GM23338 (cell line): ENCODE results near the gene LDHD. TPM values are rescaled to one million over a fixed set of nuclear protein-coding genes. Genes with fewer than 3 reads are reported as not detected.
A peak's percentile ranks its signal among the peaks of the same experiment; 100 is the strongest.

Experiments
- ATAC-seq: fragments of 200-7000 bp; cut with Tn5 transposase; 3 replicates; pipeline ENCODE4 v1.9.1; 2020
- DNase-seq: peaks from one replicate; pipeline ENCODE4 v3.0.0-alpha.2; 2015; ENCODE audit warnings: low spot score
- H2AFZ ChIP-seq: fragments of 200-600 bp; sonication (generic); 2 replicates; pipeline ENCODE4 v1.8.0; 2016; ENCODE audit warnings: antibody characterized with exemption, mild to moderate bottlenecking, moderate library complexity
- H3F3A ChIP-seq: fragments of 200-600 bp; sonication (generic); replicated peaks from 2 replicates; pipeline ENCODE4 v1.8.0; 2017; ENCODE audit warnings: antibody characterized with exemption, mixed run types, low read depth
- H3K27ac ChIP-seq: fragments of 200-600 bp; sonication (generic); 2 replicates; pipeline ENCODE4 v1.6.1; 2016; ENCODE audit warnings: low read depth
- H3K27me3 ChIP-seq: fragments of 200-600 bp; sonication (generic); 2 replicates; pipeline ENCODE4 v1.8.0; 2016; ENCODE audit warnings: mild to moderate bottlenecking, mixed run types, moderate library complexity; ENCODE audit not compliant: insufficient read depth
- H3K36me3 ChIP-seq: fragments of 200-600 bp; sonication (generic); 2 replicates; pipeline ENCODE4 v1.8.0; 2016; ENCODE audit warnings: mild to moderate bottlenecking; ENCODE audit not compliant: insufficient read depth
- H3K4me1 ChIP-seq: fragments of 200-600 bp; sonication (generic); 2 replicates; pipeline ENCODE4 v1.8.0; 2016; ENCODE audit warnings: mild to moderate bottlenecking, moderate library complexity; ENCODE audit not compliant: insufficient read depth
- H3K4me2 ChIP-seq: fragments of 200-600 bp; sonication (generic); 2 replicates; pipeline ENCODE4 v1.7.1; 2017; ENCODE audit warnings: mixed run types
- H3K4me3 ChIP-seq: fragments of 200-600 bp; sonication (generic); 2 replicates; pipeline ENCODE4 v1.6.1; 2016; ENCODE audit warnings: mixed run types
- H3K79me2 ChIP-seq: fragments of 200-600 bp; sonication (generic); replicated peaks from 2 replicates; pipeline ENCODE4 v1.8.0; 2017; ENCODE audit warnings: mild to moderate bottlenecking; ENCODE audit not compliant: insufficient read depth
- H3K9me2 ChIP-seq: fragments of 200-600 bp; sonication (generic); 2 replicates; pipeline ENCODE4 v1.8.0; 2017; ENCODE audit not compliant: insufficient read depth
- H4K20me1 ChIP-seq: fragments of 200-600 bp; sonication (generic); replicated peaks from 2 replicates; pipeline ENCODE4 v1.8.0; 2017; ENCODE audit warnings: mild to moderate bottlenecking; ENCODE audit not compliant: insufficient read depth
- H3K27ac Mint-ChIP-seq: 2 replicates; pipeline ENCODE4 v1.8.0; 2020; ENCODE audit warnings: inconsistent platforms, mild to moderate bottlenecking, moderate library complexity, mixed read lengths
- H3K27me3 Mint-ChIP-seq: 3 replicates; pipeline ENCODE4 v1.8.0; 2022; ENCODE audit warnings: low read depth, mild to moderate bottlenecking, moderate library complexity, mixed read lengths, inconsistent platforms; ENCODE audit not compliant: insufficient read depth, poor library complexity
- H3K36me3 Mint-ChIP-seq: 3 replicates; pipeline ENCODE4 v1.8.0; 2021; ENCODE audit warnings: low read depth, mild to moderate bottlenecking, inconsistent platforms, moderate library complexity, mixed read lengths
- H3K4me1 Mint-ChIP-seq: 3 replicates; pipeline ENCODE4 v1.8.0; 2020; ENCODE audit warnings: mild to moderate bottlenecking, inconsistent platforms, mixed read lengths
- H3K4me3 Mint-ChIP-seq: 3 replicates; pipeline ENCODE4 v1.8.0; 2021; ENCODE audit warnings: moderate library complexity, mild to moderate bottlenecking, inconsistent platforms, mixed read lengths
- H3K9me3 Mint-ChIP-seq: 3 replicates; pipeline ENCODE4 v1.8.0; 2020; ENCODE audit warnings: moderate library complexity, mild to moderate bottlenecking, inconsistent platforms, mixed read lengths
- CREB1 ChIP-seq: fragments of 250-450 bp; sonication (Bioruptor Pico); IDR thresholded peaks from 2 replicates; pipeline ENCODE4 v1.5.0; 2020; ENCODE audit warnings: low read depth, mild to moderate bottlenecking, moderate library complexity
- ETS1 ChIP-seq: IDR thresholded peaks from 2 replicates; pipeline ENCODE4 v1.6.1; 2016; ENCODE audit warnings: antibody characterized with exemption
- EZH2phosphoT487 ChIP-seq: fragments of 200-600 bp; sonication (generic); IDR thresholded peaks from one replicate; pipeline ENCODE4 v1.8.1; 2018; ENCODE audit warnings: antibody characterized with exemption; ENCODE audit not compliant: unreplicated experiment
- JUNB ChIP-seq: IDR thresholded peaks from one replicate; pipeline ENCODE4 v1.6.1; 2016; ENCODE audit warnings: antibody characterized with exemption; ENCODE audit not compliant: unreplicated experiment
- NANOG ChIP-seq: IDR thresholded peaks from 2 replicates; pipeline ENCODE4 v1.6.1; 2016; ENCODE audit warnings: antibody characterized with exemption, borderline replicate concordance
- POLR2AphosphoS5 ChIP-seq: IDR thresholded peaks from 2 replicates; pipeline ENCODE4 v1.6.1; 2016; ENCODE audit warnings: antibody characterized with exemption, low read depth
- REST ChIP-seq: IDR thresholded peaks from one replicate; pipeline ENCODE4 v1.6.1; 2018; ENCODE audit warnings: antibody characterized with exemption; ENCODE audit not compliant: unreplicated experiment
- STAT1 ChIP-seq: IDR thresholded peaks from one replicate; pipeline ENCODE4 v1.6.1; 2016; ENCODE audit warnings: antibody characterized with exemption; ENCODE audit not compliant: unreplicated experiment
- ZNF114 ChIP-seq: fragments of 250-450 bp; sonication (Bioruptor Pico); IDR thresholded peaks from 2 replicates; pipeline ENCODE4 v1.5.0; 2020; ENCODE audit warnings: mild to moderate bottlenecking, moderate library complexity
- ZNF331 ChIP-seq: fragments of 250-450 bp; sonication (Bioruptor Pico); IDR thresholded peaks from 2 replicates; pipeline ENCODE4 v1.5.0; 2020; ENCODE audit warnings: low read depth, mild to moderate bottlenecking, moderate library complexity
- ZNF462 ChIP-seq: fragments of 250-450 bp; sonication (Bioruptor Pico); IDR thresholded peaks from 2 replicates; pipeline ENCODE4 v1.5.0; 2020; ENCODE audit warnings: mild to moderate bottlenecking, moderate library complexity
- polyA plus RNA-seq: library from polyadenylated mRNA; unstranded; fragments of >200 nt; fragmentation: Nextera tagmentation; extraction: Ambion mirVana; gene quantifications from 2 replicates; pipeline ENCODE4 v1.2.1, GENCODE V29; 2016
- total RNA-seq: library from RNA; depleted of rRNA; stranded (reverse); fragments of >200 nt; shearing (Covaris generic); gene quantifications from 2 replicates; pipeline ENCODE4 v1.2.3, GENCODE V29; 2014

The LDHD gene
- total and polyA plus RNA-seq, 2 experiments from 2014 or later = 5.0 to 7.7 TPM

- no peak overlapping the region for H3K4me3 Mint-ChIP-seq
These were observed 22.1 kb upstream of the LDHD start for GRCh38 chr16:75138636-75139035.

GRCh38 chr16:75138233-75138632, 21.7 kb upstream of the LDHD start:
- Histone ChIP-seq H3K4me1 (peaks cover 3% of the 10 kb centered on the region), H3F3A (0 out of 2 replicates have a peak, but pooled peaks cover 3% of the 10 kb centered on the region), H2AFZ (peak overlapping the region; percentile 94), H3K27ac (no peak overlapping the region), H3K4me2 (no peak overlapping the region), H3K9me2 (no peaks in the 10 kb centered on the region), H3K27me3 (no peaks in the 10 kb centered on the region), H4K20me1 (no peaks in the 10 kb centered on the region), H3K36me3 (no peaks in the 10 kb centered on the region), H3K4me3 (no peak overlapping the region), H3K79me2 (no peaks in the 10 kb centered on the region)
- no peaks in the 10 kb centered on the region for H3K36me3 Mint-ChIP-seq
- no peak overlapping the region for H3K27ac Mint-ChIP-seq
- DNase-seq (no peak), ATAC-seq (no peak)
- H3K4me3 Mint-ChIP-seq = no peak overlapping the region
- H3K27me3 Mint-ChIP-seq = peaks cover 3% of the 10 kb centered on the region
- H3K4me1 Mint-ChIP-seq = peaks cover 10% of the 10 kb centered on the region
- H3K9me3 Mint-ChIP-seq = peaks cover 2% of the 10 kb centered on the region; the same call in 1 of the 3 replicates
- TF ChIP-seq NANOG (no peak), EZH2phosphoT487 (no peak), ZNF114 (CRISPR knock-in tag) (no peak), REST (no peak), JUNB (no peak), CREB1 (CRISPR knock-in tag) (no peak), ETS1 (no peak), POLR2AphosphoS5 (no peak), ZNF462 (CRISPR knock-in tag) (no peak), STAT1 (no peak)

More at GRCh38 chr16:75138636-75139035, 22.1 kb upstream of the LDHD start:
- H3K4me2 ChIP-seq = no peak overlapping the region
- no peak overlapping the region for H3K4me3 ChIP-seq
- H3F3A ChIP-seq = 0 out of 2 replicates have a peak, but pooled peaks cover 3% of the 10 kb centered on the region
- no peak for TF ChIP-seq CREB1 (CRISPR knock-in tag)
- TF ChIP-seq ZNF331 (CRISPR knock-in tag) = no peak
- TF ChIP-seq STAT1 = no peak
- no peak for TF ChIP-seq EZH2phosphoT487
- no peaks in the 10 kb centered on the region for H3K36me3 ChIP-seq
- ATAC-seq (peak; percentile 78), DNase-seq (peak; percentile 54)
- H2AFZ ChIP-seq = peak overlapping the region; percentile 94
- peaks cover 2% of the 10 kb centered on the region; the same call in 1 of the 3 replicates for H3K9me3 Mint-ChIP-seq
- H3K4me1 Mint-ChIP-seq = peaks cover 10% of the 10 kb centered on the region
- no peak overlapping the region for H3K27ac Mint-ChIP-seq
- no peaks in the 10 kb centered on the region for H3K9me2 ChIP-seq
- H3K27me3 ChIP-seq = no peaks in the 10 kb centered on the region
- no peaks in the 10 kb centered on the region for H3K79me2 ChIP-seq
- H3K27ac ChIP-seq = no peak overlapping the region
- H3K36me3 Mint-ChIP-seq = no peaks in the 10 kb centered on the region
- peaks cover 3% of the 10 kb centered on the region for H3K4me1 ChIP-seq
- peaks cover 2% of the 10 kb centered on the region for H3K27me3 Mint-ChIP-seq
- H4K20me1 ChIP-seq = no peaks in the 10 kb centered on the region
